Thyroid gland (tissue), 4 donors: ENCODE data around the gene PABPN1L.

ENCODE experiments used
- CTCF ChIP-seq, 6 experiments: fragments of 200-600 bp in 3 of 6; fragments of 450-650 bp in 3 of 6; sonication (generic) in 3 of 6; IDR thresholded peaks; one replicate each; pipeline ENCODE4 v1.5.1; 2016 to 2019; ENCODE audit warnings: antibody characterized with exemption in 6 of 6, mild to moderate bottlenecking in 2 of 6, inconsistent platforms in 1 of 6, moderate library complexity in 1 of 6
- POLR2A ChIP-seq, 2 donors: fragments of 450-650 bp; IDR thresholded peaks; one replicate each; pipeline ENCODE4 v1.6.1; 2017; ENCODE audit warnings: antibody characterized with exemption in 2 of 2, mild to moderate bottlenecking in 2 of 2, moderate library complexity in 1 of 2

- TF ChIP-seq CTCF (IDR thresholded peaks at IDR 0.05): no peak
- no peak for TF ChIP-seq POLR2A (IDR thresholded peaks at IDR 0.05)
These were observed 43.2 kb upstream of the PABPN1L start for GRCh38 chr16:88909431-88910210.
